Cardiac fibroblast (primary cell): ENCODE results near the gene RAPGEF1.

ENCODE experiments used
- DNase-seq, 2 donors: peaks; one replicate each; pipeline versions ENCODE4 v3.0.0 to v3.0.0-alpha.2; 2010; ENCODE audit warnings: low read depth in 2 of 2
- H3K4me3 ChIP-seq, 2 donors: replicated peaks in 1 of 2; 1 replicate in 1 of 2; 2 replicates in 1 of 2; pipeline ENCODE4 v1.5.1; 2011; ENCODE audit warnings: low read depth in 2 of 2, low read length in 2 of 2, mild to moderate bottlenecking in 2 of 2, moderate library complexity in 1 of 2
- TF ChIP-seq, protein P1 (sequence below): IDR thresholded peaks from one replicate; pipeline ENCODE4 v1.5.1; 2011; ENCODE audit warnings: low read depth, mild to moderate bottlenecking, low read length, inconsistent platforms

RAPGEF1 gene

GRCh38 chr9:131624636-131625507 lies 115.0 kb downstream of the RAPGEF1 start:
- TF ChIP-seq, protein P1, sequence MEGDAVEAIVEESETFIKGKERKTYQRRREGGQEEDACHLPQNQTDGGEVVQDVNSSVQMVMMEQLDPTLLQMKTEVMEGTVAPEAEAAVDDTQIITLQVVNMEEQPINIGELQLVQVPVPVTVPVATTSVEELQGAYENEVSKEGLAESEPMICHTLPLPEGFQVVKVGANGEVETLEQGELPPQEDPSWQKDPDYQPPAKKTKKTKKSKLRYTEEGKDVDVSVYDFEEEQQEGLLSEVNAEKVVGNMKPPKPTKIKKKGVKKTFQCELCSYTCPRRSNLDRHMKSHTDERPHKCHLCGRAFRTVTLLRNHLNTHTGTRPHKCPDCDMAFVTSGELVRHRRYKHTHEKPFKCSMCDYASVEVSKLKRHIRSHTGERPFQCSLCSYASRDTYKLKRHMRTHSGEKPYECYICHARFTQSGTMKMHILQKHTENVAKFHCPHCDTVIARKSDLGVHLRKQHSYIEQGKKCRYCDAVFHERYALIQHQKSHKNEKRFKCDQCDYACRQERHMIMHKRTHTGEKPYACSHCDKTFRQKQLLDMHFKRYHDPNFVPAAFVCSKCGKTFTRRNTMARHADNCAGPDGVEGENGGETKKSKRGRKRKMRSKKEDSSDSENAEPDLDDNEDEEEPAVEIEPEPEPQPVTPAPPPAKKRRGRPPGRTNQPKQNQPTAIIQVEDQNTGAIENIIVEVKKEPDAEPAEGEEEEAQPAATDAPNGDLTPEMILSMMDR = no peak
- no peak overlapping the region for H3K4me3 ChIP-seq
- no peak for DNase-seq

- TF ChIP-seq, protein P1 = no peak
- no peak overlapping the region for H3K4me3 ChIP-seq
- DNase-seq = no peak
Observed at GRCh38 chr9:131623655-131624330, 116.1 kb downstream of the RAPGEF1 start.

DNA sequence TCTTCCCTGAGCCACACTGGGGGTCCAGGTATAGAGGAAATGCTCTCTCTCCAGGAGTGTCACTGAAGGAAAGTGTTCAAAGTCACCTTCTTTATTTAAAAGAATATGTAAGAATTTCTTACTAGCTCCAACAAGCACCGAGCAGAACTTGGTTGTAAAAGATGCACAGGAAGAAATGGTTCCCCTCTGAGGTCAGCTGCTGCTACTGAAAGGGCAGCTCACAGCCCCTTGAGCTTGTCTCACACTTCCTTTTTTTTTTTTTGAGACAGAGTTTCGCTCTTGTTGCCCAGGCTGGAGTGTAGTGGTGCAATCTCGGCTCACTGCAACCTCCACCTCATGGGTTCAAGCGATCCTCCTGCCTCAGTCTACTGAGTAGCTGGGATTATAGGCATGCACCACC lies 117.4 kb downstream of the RAPGEF1 start:
- H3K4me3 ChIP-seq = no peak overlapping the region
- DNase-seq = no peak
- TF ChIP-seq, protein P1 = no peak

DNA sequence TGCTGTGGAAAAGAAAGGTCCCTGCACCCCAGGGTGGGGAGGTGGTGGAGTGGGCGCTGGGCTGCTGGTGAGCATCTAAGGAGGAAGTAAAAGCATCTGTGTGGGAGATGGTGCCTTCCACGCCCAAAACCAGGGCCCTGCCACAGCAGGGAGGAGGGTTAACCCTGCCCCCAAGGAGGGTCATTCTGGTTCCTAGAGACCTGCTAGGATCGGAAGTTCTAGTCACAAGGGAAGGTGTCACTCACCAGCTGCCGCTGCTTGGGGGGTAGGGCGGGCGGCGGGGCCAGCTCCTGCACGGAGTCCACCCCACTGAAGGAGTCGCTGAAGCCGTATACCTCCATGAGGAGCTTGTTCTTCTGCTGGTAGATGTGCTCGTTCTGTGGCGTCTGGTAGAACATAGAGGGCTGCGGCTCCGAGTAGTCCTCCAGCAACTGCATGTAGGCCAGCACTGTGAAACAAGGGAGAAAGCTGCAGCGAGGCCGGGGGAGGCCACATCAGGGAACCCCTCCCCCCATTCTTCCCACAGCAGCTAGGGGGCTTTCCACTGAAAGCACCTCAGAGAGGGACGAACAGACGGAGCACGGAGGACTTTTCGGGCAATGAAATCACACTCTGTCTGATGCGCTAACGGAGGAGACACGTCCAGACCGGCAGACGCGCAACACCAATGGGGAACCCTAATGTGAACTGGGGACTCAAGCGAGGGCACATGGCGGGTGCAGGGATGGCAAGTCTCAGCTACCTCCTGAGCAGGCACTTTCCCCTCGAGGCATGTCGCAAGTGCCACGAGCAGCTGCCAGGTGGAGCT lies 118.1 kb downstream of the RAPGEF1 start:
- TF ChIP-seq, protein P1 = no peak
- DNase-seq = no peak
- no peak overlapping the region for H3K4me3 ChIP-seq

DNA sequence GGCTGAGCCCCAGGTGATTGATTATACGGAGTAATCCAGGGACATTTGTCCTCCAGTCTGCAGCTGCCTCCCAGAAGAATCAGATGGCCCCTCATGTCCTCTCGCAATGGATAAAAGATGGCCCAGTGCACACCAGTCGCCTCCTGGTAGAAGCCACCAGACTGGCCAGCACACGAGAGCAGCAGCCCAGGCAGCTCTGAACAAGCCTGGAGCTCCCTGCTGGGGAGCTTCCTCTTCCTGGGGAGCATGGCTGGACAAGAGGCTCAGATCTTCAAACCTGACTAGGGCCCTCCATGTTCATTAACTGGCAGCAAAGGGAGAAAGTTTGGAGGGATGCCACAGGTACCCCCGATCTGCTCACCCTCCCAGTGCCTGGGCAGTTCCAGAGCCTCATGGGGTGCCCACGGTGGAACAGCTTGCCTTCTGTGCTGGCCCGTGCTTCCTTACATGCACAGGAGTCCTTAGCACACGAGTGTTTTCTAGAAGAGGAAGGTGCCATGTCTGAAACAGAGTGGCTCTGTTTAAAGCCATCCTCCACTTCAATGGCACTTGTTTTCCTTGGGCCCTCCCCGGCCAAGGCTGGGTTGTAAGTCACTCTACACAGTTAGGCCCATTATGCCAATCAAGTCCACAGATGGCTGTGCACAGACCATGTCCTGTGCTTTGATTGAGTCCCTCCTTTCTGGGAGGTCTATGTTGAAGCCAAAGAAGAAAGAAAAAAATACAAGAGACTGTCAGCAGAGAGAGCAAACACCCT lies 118.9 kb downstream of the RAPGEF1 start:
- no peak for DNase-seq
- TF ChIP-seq, protein P1 = no peak
- no peak overlapping the region for H3K4me3 ChIP-seq

- TF ChIP-seq, protein P1 = no peak
- no peak overlapping the region for H3K4me3 ChIP-seq
- no peak for DNase-seq
Observed at GRCh38 chr9:131619680-131620079, 120.2 kb downstream of the RAPGEF1 start.
